Breast epithelium (tissue), 3 donors: ENCODE measurements around the gene ATP9A.

Source experiments
- POLR2AphosphoS5 ChIP-seq, 3 donors: sonication (generic); formaldehyde crosslinking; IDR thresholded peaks; one replicate each; pipeline ENCODE4 v1.6.1; 2017; ENCODE audit warnings: antibody characterized with exemption in 3 of 3
- TF ChIP-seq, protein P1 (sequence below), 3 donors: fragments of 450-650 bp; IDR thresholded peaks; one replicate each; pipeline ENCODE4 v1.5.1; 2016 to 2017; ENCODE audit warnings: antibody characterized with exemption in 3 of 3, mild to moderate bottlenecking in 3 of 3, moderate library complexity in 3 of 3

- TF ChIP-seq, protein P1, sequence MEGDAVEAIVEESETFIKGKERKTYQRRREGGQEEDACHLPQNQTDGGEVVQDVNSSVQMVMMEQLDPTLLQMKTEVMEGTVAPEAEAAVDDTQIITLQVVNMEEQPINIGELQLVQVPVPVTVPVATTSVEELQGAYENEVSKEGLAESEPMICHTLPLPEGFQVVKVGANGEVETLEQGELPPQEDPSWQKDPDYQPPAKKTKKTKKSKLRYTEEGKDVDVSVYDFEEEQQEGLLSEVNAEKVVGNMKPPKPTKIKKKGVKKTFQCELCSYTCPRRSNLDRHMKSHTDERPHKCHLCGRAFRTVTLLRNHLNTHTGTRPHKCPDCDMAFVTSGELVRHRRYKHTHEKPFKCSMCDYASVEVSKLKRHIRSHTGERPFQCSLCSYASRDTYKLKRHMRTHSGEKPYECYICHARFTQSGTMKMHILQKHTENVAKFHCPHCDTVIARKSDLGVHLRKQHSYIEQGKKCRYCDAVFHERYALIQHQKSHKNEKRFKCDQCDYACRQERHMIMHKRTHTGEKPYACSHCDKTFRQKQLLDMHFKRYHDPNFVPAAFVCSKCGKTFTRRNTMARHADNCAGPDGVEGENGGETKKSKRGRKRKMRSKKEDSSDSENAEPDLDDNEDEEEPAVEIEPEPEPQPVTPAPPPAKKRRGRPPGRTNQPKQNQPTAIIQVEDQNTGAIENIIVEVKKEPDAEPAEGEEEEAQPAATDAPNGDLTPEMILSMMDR (IDR thresholded peaks at IDR 0.05), result no peak
- TF ChIP-seq POLR2AphosphoS5 (IDR thresholded peaks at IDR 0.05), result no peak
These were observed 102.6 kb downstream of the ATP9A start for GRCh38 chr20:51665543-51666118.
